HCT116 (cell line): ENCODE measurements around the gene OBSCN.

Source experiments
- ATF3 ChIP-seq: IDR thresholded peaks from 2 replicates; pipeline ENCODE4 v1.6.1; 2012
- CEBPB ChIP-seq: IDR thresholded peaks from 2 replicates; pipeline ENCODE4 v1.6.1; 2012; ENCODE audit warnings: low read depth
- CTCF ChIP-seq, 3 experiments: fragments of 200-600 bp in 1 of 3; sonication (generic) in 1 of 3; IDR thresholded peaks in 2 of 3; conservative IDR thresholded peaks in 1 of 3; 2 replicates each; pipeline ENCODE4 v1.5.1; 2012 to 2017; ENCODE audit warnings: low read depth in 2 of 3, low read length in 2 of 3, antibody characterized with exemption in 1 of 3, borderline replicate concordance in 1 of 3, control low read depth in 1 of 3, mild to moderate bottlenecking in 1 of 3, mixed read lengths in 1 of 3, mixed run types in 1 of 3, moderate library complexity in 1 of 3; ENCODE audit not compliant: insufficient read depth in 1 of 3
- EZH2 ChIP-seq: fragments of 200-600 bp; sonication (generic); IDR thresholded peaks from 2 replicates; pipeline ENCODE4 v1.6.1; 2017; ENCODE audit warnings: antibody characterized with exemption, mixed run types
- MAX ChIP-seq: IDR thresholded peaks from 2 replicates; pipeline ENCODE4 v1.6.1; 2012
- POLR2A ChIP-seq: IDR thresholded peaks from 2 replicates; pipeline ENCODE4 v1.7.0; 2011; ENCODE audit warnings: borderline replicate concordance; ENCODE audit not compliant: insufficient read depth, insufficient read length; ENCODE audit errors: extremely low read depth
- POLR2AphosphoS5 ChIP-seq: IDR thresholded peaks from 2 replicates; pipeline ENCODE4 v1.6.1; 2011; ENCODE audit warnings: mild to moderate bottlenecking, low read depth, low read length, moderate library complexity
- SRF ChIP-seq: IDR thresholded peaks from 2 replicates; pipeline ENCODE4 v1.6.1; 2012; ENCODE audit warnings: low read depth

DNA sequence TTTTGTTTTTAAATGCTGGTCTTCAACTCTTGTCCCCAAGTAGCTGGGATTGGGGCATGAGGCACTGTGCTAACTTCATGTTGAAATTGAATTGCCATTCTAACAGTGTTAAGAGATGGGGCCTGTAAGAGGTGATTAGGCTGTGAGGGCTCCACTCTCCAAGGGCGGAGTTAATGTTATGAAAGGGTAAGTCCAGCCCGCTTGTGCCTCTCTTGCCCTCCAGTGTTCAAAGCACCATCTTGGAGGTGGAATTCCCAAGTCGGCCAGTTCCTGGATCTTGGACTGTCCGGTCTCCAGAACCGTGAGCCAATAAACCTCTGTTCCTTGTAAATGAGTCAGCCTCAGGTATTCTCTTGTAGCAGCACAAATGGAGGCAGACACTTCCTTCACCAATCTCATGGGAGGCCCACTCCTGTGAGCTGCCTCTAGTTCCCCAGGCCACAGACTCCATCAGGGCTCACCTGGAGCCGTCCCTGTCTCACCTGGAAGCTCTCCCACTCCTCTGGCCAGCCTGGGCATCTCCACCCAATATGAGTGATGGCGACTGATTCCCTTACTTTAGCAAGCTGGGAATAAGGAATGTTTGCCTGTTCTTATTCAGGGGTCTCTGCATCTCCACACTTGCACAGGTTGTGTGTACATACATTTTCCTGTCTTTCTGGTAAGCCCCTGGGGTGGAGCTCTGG is 26.7 kb upstream of the OBSCN start:
- no peak for TF ChIP-seq CTCF (IDR thresholded peaks at IDR 0.05 in 2 of 3, conservative IDR thresholded peaks at IDR 0.05 in 1 of 3; ENCODE audit: borderline replicate concordance in 1 of 3, insufficient read depth in 1 of 3, low read depth in 2 of 3, low read length in 2 of 3)
- TF ChIP-seq EZH2 = no peak
- TF ChIP-seq POLR2AphosphoS5 = no peak
- TF ChIP-seq POLR2A = no peak
- TF ChIP-seq ATF3 = no peak
- TF ChIP-seq SRF = no peak
- no peak for TF ChIP-seq MAX
- TF ChIP-seq CEBPB = no peak
